Tibial artery (tissue), 4 donors: ENCODE data around the gene PALB2.

Source experiments
- DNase-seq, 2 donors: peaks; one replicate each; pipeline ENCODE4 v3.0.0-alpha.2; 2019
- H3K27ac ChIP-seq, 2 donors: fragments of 200-600 bp; sonication (generic) in 1 of 2; 1 replicate in 1 of 2; 2 replicates in 1 of 2; pipeline ENCODE4 v1.5.1; 2018 to 2019; ENCODE audit warnings: mild to moderate bottlenecking in 1 of 2
- H3K27me3 ChIP-seq, 2 donors: fragments of 200-600 bp; sonication (generic) in 1 of 2; one replicate each; pipeline versions ENCODE4 v1.5.1 to v1.6.0; 2016 to 2019
- H3K36me3 ChIP-seq, 3 donors: fragments of 200-600 bp; sonication (generic) in 2 of 3; one replicate each; pipeline ENCODE4 v1.5.1; 2016 to 2019; ENCODE audit warnings: mild to moderate bottlenecking in 2 of 3
- H3K4me1 ChIP-seq, 4 donors: fragments of 200-600 bp; sonication (generic) in 2 of 4; 1 replicate in 3 of 4; 2 replicates in 1 of 4; pipeline ENCODE4 v1.5.1; 2016 to 2019
- H3K4me3 ChIP-seq, 2 donors: fragments of 200-600 bp; sonication (generic) in 1 of 2; 1 replicate in 1 of 2; 2 replicates in 1 of 2; pipeline ENCODE4 v1.5.1; 2018 to 2019; ENCODE audit warnings: mild to moderate bottlenecking in 2 of 2
- H3K9me3 ChIP-seq, 3 donors: fragments of 200-600 bp; sonication (generic) in 1 of 3; one replicate each; pipeline ENCODE4 v1.5.1; 2016 to 2019
- intact Hi-C: fragments of 100-400 bp; cut with DNase I; formaldehyde crosslinking; loops from one replicate; pipeline ENCODE4 v1.15.0; 2023; ENCODE audit warnings: low total_unique reads
- TF ChIP-seq, protein P1 (sequence below), 2 experiments: fragments of 200-600 bp in 1 of 2; fragments of 450-650 bp in 1 of 2; IDR thresholded peaks; one replicate each; pipeline ENCODE4 v1.5.1; 2017 to 2019; ENCODE audit warnings: antibody characterized with exemption in 2 of 2, mild to moderate bottlenecking in 1 of 2, moderate library complexity in 1 of 2

The PALB2 gene

GRCh38 chr16:23570992-23571632, 70.0 kb downstream of the PALB2 start:
- intact Hi-C loops = no loop called here
- Histone ChIP-seq H3K4me3 (no peak overlapping the region), H3K27ac (no peak overlapping the region), H3K4me1 (no peaks in the 10 kb centered on the region), H3K36me3 (peaks cover 64 to 100% (median 87%) of the 10 kb centered on the region in 3 donors), H3K9me3 (no peaks in the 10 kb centered on the region), H3K27me3 (no peaks in the 10 kb centered on the region)
- TF ChIP-seq, protein P1, sequence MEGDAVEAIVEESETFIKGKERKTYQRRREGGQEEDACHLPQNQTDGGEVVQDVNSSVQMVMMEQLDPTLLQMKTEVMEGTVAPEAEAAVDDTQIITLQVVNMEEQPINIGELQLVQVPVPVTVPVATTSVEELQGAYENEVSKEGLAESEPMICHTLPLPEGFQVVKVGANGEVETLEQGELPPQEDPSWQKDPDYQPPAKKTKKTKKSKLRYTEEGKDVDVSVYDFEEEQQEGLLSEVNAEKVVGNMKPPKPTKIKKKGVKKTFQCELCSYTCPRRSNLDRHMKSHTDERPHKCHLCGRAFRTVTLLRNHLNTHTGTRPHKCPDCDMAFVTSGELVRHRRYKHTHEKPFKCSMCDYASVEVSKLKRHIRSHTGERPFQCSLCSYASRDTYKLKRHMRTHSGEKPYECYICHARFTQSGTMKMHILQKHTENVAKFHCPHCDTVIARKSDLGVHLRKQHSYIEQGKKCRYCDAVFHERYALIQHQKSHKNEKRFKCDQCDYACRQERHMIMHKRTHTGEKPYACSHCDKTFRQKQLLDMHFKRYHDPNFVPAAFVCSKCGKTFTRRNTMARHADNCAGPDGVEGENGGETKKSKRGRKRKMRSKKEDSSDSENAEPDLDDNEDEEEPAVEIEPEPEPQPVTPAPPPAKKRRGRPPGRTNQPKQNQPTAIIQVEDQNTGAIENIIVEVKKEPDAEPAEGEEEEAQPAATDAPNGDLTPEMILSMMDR (IDR thresholded peaks at IDR 0.05) = no peak
- peak in 1 of 2 donors; percentile 26 for DNase-seq

GRCh38 chr16:23567602-23568001, 73.5 kb downstream of the PALB2 start:
- TF ChIP-seq, protein P1 (IDR thresholded peaks at IDR 0.05) = no peak
- no peaks in the 10 kb centered on the region for H3K9me3 ChIP-seq
- intact Hi-C loops = no loop called here
- H3K27me3 ChIP-seq = no peaks in the 10 kb centered on the region
- H3K36me3 ChIP-seq = peaks cover 88 to 100% (median 93%) of the 10 kb centered on the region in 3 donors
- no peak overlapping the region for H3K4me3 ChIP-seq
- peaks cover 0 to 5% (median 0%) of the 10 kb centered on the region in 4 donors for H3K4me1 ChIP-seq
- DNase-seq = no peak
- H3K27ac ChIP-seq = no peak overlapping the region

- DNase-seq = no peak
- Histone ChIP-seq H3K4me3 (no peak overlapping the region), H3K27me3 (no peaks in the 10 kb centered on the region), H3K4me1 (peaks cover 0 to 5% (median 0%) of the 10 kb centered on the region in 4 donors), H3K36me3 (peaks cover 88 to 100% (median 96%) of the 10 kb centered on the region in 3 donors), H3K27ac (no peak overlapping the region), H3K9me3 (no peaks in the 10 kb centered on the region)
- intact Hi-C loops = no loop called here
- TF ChIP-seq, protein P1 (IDR thresholded peaks at IDR 0.05) = no peak
These were observed 74.4 kb downstream of the PALB2 start for GRCh38 chr16:23566724-23567123.

DNA sequence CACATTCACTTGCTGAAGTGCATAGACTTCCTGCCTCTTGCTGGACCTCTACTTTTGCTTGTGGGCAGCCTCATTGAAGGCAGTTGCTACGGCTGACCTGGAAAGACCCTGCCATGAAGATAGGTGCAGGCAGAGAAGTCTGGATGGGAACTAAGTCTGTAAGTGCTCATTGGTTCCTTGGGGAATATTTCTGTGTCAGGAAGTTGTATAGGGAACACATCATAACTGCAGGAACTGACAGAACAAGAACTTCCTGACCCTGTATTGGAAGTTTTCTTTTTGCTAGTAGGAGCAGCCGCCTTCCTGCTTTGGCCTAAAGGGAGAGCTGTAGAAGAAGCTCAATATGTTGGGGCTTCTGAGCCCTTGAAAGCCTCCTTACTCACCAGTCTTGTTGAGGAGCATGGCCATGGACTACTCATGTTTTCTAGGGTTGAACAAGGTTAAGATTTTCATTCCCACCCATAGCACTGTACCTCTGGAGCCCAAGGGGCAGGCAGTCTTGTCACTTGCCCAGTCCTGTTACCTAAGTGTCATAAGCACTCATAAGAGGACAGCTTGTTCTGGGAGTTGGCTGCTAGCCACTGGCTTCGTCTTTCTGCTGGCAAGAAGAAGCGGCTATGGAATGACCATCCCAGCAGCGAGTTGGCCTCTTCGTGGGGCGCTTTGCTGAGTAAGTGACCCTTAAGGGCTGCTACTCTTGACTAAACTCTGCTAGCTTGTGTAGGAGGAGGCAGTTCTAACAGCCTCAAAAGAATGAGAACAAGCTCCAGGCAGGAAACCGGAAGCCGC, 76.3 kb downstream of the PALB2 start:
- Histone ChIP-seq H3K9me3 (no peaks in the 10 kb centered on the region), H3K27me3 (no peaks in the 10 kb centered on the region), H3K4me3 (no peak overlapping the region), H3K4me1 (peaks cover 0 to 16% (median 10%) of the 10 kb centered on the region in 4 donors), H3K27ac (peak overlapping the region in 1 of 2 donors; percentile 9), H3K36me3 (peaks cover 75 to 97% (median 90%) of the 10 kb centered on the region in 3 donors)
- TF ChIP-seq, protein P1 (IDR thresholded peaks at IDR 0.05) = no peak
- peak; percentile 36 to 72 for DNase-seq
- intact Hi-C loops = no loop called here

GRCh38 chr16:23563186-23563585, 77.9 kb downstream of the PALB2 start:
- no peak overlapping the region for H3K27ac ChIP-seq
- H3K9me3 ChIP-seq = no peaks in the 10 kb centered on the region
- intact Hi-C loops = no loop called here

More at GRCh38 chr16:23563186-23563585, 77.9 kb downstream of the PALB2 start:
- Histone ChIP-seq H3K4me3 (no peak overlapping the region), H3K36me3 (peaks cover 71 to 90% (median 81%) of the 10 kb centered on the region in 3 donors), H3K4me1 (peaks cover 0 to 32% (median 23%) of the 10 kb centered on the region in 4 donors), H3K27me3 (no peaks in the 10 kb centered on the region)
- TF ChIP-seq, protein P1 (IDR thresholded peaks at IDR 0.05) = no peak
- DNase-seq = peak in 1 of 2 donors; percentile 17
